OCI-LY7 (cell line): Measurements from ENCODE around the gene ANTKMT. TPM values are rescaled to one million over a fixed set of nuclear protein-coding genes. Genes with fewer than 3 reads are reported as not detected.
A peak's percentile ranks its signal among the peaks of the same experiment; 100 is the strongest.

ENCODE experiments used
- BruUV-seq: library from RNA; stranded (reverse); fragments of 400-500 nt; replicated peaks from 2 replicates; lab custom pipeline; 2021; lab: Mats Ljungman, UMichigan
- CTCF ChIA-PET: fragments of 300-600 bp; sonication (Branson Sonifier 250); formaldehyde crosslinking; loops from one replicate; lab custom pipeline; 2022; ENCODE audit warnings: antibody characterized with exemption; ENCODE audit not compliant: unreplicated experiment; lab: Charles Lee
- POLR2A ChIA-PET: fragments of 300-600 bp; sonication (Branson Sonifier 250); formaldehyde crosslinking; loops from one replicate; lab custom pipeline; 2022; ENCODE audit warnings: antibody characterized with exemption; lab: Charles Lee
- DNase-seq: peaks from one replicate; pipeline ENCODE4 v3.0.0-alpha.2; 2015; ENCODE audit warnings: low spot score
- H2AFZ ChIP-seq: fragments of 200-600 bp; sonication (generic), shearing (Covaris generic); 2 replicates; pipeline ENCODE4 v1.6.1; 2014; ENCODE audit warnings: mild to moderate bottlenecking, antibody characterized with exemption, low read length, moderate library complexity
- H3K27ac ChIP-seq: fragments of 200-600 bp; sonication (generic); 2 replicates; pipeline ENCODE4 v1.5.1; 2014; ENCODE audit warnings: mixed run types, low read depth, mild to moderate bottlenecking, moderate library complexity, low read length, inconsistent platforms; ENCODE audit not compliant: poor library complexity, severe bottlenecking
- H3K36me3 ChIP-seq: fragments of 200-600 bp; sonication (generic); 2 replicates; pipeline ENCODE4 v1.6.1; 2014; ENCODE audit warnings: mild to moderate bottlenecking, antibody characterized with exemption, low read length, moderate library complexity, mixed read lengths; ENCODE audit not compliant: insufficient read depth
- H3K4me1 ChIP-seq: fragments of 200-600 bp; sonication (generic); 2 replicates; pipeline ENCODE4 v1.5.1; 2014; ENCODE audit warnings: mild to moderate bottlenecking, low read length; ENCODE audit not compliant: insufficient read depth, poor library complexity, severe bottlenecking
- H3K4me2 ChIP-seq: fragments of 200-600 bp; sonication (generic); 2 replicates; pipeline ENCODE4 v1.6.1; 2014; ENCODE audit warnings: mild to moderate bottlenecking, low read length
- H3K4me3 ChIP-seq: fragments of 200-600 bp; sonication (generic); 2 replicates; pipeline ENCODE4 v1.5.1; 2014; ENCODE audit warnings: mild to moderate bottlenecking, low read depth, low read length; ENCODE audit not compliant: poor library complexity, severe bottlenecking
- H3K79me2 ChIP-seq: fragments of 200-600 bp; sonication (generic); 2 replicates; pipeline ENCODE4 v1.6.1; 2016; ENCODE audit warnings: low read depth, mild to moderate bottlenecking, low read length, moderate library complexity, mixed read lengths; ENCODE audit not compliant: insufficient read depth
- H3K9me2 ChIP-seq: fragments of 200-600 bp; sonication (generic); 2 replicates; pipeline ENCODE4 v1.6.1; 2016; ENCODE audit warnings: mild to moderate bottlenecking, low read length, mixed read lengths; ENCODE audit not compliant: insufficient read depth
- H3K9me3 ChIP-seq: fragments of 200-600 bp; sonication (generic); 2 replicates; pipeline ENCODE4 v1.6.1; 2014; ENCODE audit warnings: mild to moderate bottlenecking, mixed run types, low read length, mixed read lengths
- H4K20me1 ChIP-seq: fragments of 200-600 bp; sonication (generic); 2 replicates; pipeline ENCODE4 v1.6.1; 2014; ENCODE audit warnings: mild to moderate bottlenecking, antibody characterized with exemption, low read length, moderate library complexity, mixed read lengths; ENCODE audit not compliant: insufficient read depth
- EZH2phosphoT487 ChIP-seq: fragments of 200-600 bp; sonication (generic); IDR thresholded peaks from 2 replicates; pipeline ENCODE4 v1.6.1; 2018; ENCODE audit warnings: low read depth, borderline replicate concordance, mild to moderate bottlenecking, mixed run types, antibody characterized with exemption, low read length, moderate library complexity, mixed read lengths
- intact Hi-C: fragments of 100-400 bp; cut with micrococcal nuclease; formaldehyde crosslinking; loops from one replicate; pipeline ENCODE4 v1.10.0; 2022; ENCODE audit not compliant: unreplicated experiment
- total RNA-seq, 2 experiments: library from RNA; depleted of rRNA in 1 of 2; stranded (reverse); fragments of >200 nt in 1 of 2; shearing (Covaris generic) in 1 of 2; gene quantifications; 2 replicates each; pipeline ENCODE4 v1.2.3, GENCODE V29; 2014 to 2022
- TF ChIP-seq, protein P1 (sequence below): fragments of 200-600 bp; sonication (generic); conservative IDR thresholded peaks from 2 replicates; pipeline ENCODE4 v1.5.1; 2014; ENCODE audit warnings: mild to moderate bottlenecking, antibody characterized with exemption, low read length, moderate library complexity, mixed read lengths

ANTKMT gene
- total RNA-seq, 2 experiments from 2014 or later = 46.5 to 51.3 TPM

DNA sequence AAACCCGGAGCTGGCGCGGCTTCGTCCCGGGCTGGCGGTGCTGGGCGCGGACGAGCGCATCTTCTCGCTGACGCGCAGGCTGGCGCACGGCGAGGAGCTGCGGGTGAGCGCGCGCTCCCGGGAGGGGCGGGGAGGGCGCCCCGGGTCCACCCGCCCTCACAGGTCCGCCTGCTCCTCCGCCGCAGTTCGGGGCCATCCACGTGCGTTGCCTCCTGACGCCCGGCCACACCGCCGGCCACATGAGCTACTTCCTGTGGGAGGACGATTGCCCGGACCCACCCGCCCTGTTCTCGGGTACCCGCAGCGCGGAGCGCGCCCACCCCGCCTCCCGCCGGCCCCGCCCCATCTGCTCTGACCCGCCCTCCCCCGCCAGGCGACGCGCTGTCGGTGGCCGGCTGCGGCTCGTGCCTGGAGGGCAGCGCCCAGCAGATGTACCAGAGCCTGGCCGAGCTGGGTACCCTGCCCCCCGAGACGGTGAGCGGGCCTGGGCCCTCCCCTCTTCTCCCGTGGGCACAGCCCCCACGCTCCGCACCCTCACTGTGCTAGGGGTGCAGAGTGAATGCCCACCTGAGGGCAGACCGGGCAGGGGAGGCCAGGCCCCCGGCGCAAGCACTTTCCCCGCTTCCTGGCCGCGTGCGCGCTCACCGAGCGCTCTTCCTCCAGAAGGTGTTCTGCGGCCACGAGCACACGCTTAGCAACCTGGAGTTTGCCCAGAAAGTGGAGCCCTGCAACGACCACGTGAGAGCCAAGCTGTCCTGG is 7.4 kb downstream of the ANTKMT start:
- peak; percentile 85 for DNase-seq

DNA sequence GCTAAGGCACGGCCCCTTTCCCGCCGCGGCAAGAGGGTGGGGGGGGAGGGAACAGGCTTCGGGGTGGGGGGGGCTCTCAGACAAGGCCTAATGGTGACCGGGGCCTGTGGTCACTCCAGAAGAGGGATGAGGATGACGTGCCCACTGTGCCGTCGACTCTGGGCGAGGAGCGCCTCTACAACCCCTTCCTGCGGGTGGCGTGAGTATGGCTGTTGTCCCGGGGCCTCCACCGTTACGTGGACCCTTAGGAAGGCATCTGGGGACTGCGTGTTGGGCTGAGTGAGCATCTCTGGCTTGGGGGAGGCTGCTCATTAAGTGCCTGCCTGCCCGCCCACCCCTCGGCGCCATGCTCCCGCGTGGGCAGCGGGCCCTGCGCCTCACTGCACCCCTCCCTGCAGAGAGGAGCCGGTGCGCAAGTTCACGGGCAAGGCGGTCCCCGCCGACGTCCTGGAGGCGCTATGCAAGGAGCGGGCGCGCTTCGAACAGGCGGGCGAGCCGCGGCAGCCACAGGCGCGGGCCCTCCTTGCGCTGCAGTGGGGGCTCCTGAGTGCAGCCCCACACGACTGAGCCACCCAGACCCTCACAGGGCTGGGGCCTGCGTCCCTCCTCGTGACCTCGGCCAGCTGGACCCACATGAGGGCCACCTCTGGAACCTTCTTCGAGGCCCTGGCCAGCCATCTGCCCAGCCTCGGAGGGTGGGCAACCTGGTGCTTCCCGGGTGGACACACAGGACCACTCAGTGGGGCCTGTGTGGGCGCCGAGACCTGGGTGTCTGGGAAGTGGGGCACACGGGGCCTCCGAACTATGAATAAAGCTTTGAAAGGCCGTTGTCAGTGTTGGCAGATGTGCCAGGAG is 8.2 kb downstream of the ANTKMT start:
- POLR2A ChIA-PET = interaction anchor here (1.2 to 1.3 kb wide), 2 partner anchors 8 kb away, joined by 4 to 8 read pairs; partner anchors contain the start of gene ANTKMT
- TF ChIP-seq, protein P1, sequence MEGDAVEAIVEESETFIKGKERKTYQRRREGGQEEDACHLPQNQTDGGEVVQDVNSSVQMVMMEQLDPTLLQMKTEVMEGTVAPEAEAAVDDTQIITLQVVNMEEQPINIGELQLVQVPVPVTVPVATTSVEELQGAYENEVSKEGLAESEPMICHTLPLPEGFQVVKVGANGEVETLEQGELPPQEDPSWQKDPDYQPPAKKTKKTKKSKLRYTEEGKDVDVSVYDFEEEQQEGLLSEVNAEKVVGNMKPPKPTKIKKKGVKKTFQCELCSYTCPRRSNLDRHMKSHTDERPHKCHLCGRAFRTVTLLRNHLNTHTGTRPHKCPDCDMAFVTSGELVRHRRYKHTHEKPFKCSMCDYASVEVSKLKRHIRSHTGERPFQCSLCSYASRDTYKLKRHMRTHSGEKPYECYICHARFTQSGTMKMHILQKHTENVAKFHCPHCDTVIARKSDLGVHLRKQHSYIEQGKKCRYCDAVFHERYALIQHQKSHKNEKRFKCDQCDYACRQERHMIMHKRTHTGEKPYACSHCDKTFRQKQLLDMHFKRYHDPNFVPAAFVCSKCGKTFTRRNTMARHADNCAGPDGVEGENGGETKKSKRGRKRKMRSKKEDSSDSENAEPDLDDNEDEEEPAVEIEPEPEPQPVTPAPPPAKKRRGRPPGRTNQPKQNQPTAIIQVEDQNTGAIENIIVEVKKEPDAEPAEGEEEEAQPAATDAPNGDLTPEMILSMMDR = no peak
- TF ChIP-seq EZH2phosphoT487 = no peak
- BruUV-seq = TSS peak; percentile 66
- Histone ChIP-seq H3K4me1 (peaks cover 22% of the 10 kb centered on the region), H4K20me1 (no peaks in the 10 kb centered on the region), H3K79me2 (no peaks in the 10 kb centered on the region), H3K4me3 (no peak overlapping the region), H2AFZ (no peak overlapping the region), H3K9me3 (no peaks in the 10 kb centered on the region), H3K4me2 (peak overlapping the region; percentile 100; the same call in 1 of the 2 replicates), H3K27ac (peak overlapping the region; percentile 71), H3K9me2 (no peaks in the 10 kb centered on the region), H3K36me3 (peaks cover 47% of the 10 kb centered on the region)
- CTCF ChIA-PET = no interaction called here
- intact Hi-C loops = no loop called here
- DNase-seq = no peak

More for the DNA sequence above, 7.4 kb downstream of the ANTKMT start:
- ChIA-PET CTCF (interaction anchor here (0.6 kb wide), 1 partner anchor 15 kb away, joined by 3 read pairs; no protein-coding TSS in a partner anchor), POLR2A (interaction anchor here (0.7 to 1.2 kb wide), 3 partner anchors 8 to 14 kb away, joined by 3 to 8 read pairs (median 5); partner anchors contain the start of gene METRN)
- peaks cover 30% of the 10 kb centered on the region for H3K4me1 ChIP-seq
- peak overlapping the region; percentile 71 for H3K27ac ChIP-seq
- H3K9me2 ChIP-seq = no peaks in the 10 kb centered on the region
- no TSS peak for BruUV-seq
- TF ChIP-seq, protein P1 = no peak
- TF ChIP-seq EZH2phosphoT487 = no peak
- H3K79me2 ChIP-seq = no peaks in the 10 kb centered on the region
- intact Hi-C loops = no loop called here
- no peak overlapping the region for H2AFZ ChIP-seq
- H3K9me3 ChIP-seq = no peaks in the 10 kb centered on the region
- H3K4me2 ChIP-seq = peak overlapping the region; percentile 100
- no peaks in the 10 kb centered on the region for H4K20me1 ChIP-seq
- H3K36me3 ChIP-seq = peaks cover 41% of the 10 kb centered on the region
- H3K4me3 ChIP-seq = peak overlapping the region; percentile 86
